GM19395 (cell line): ENCODE data around the gene HSD11B1L.
"Not testable (repeated sequence)": the region's sequence is repeated elsewhere in the genome, so short reads cannot be mapped to it uniquely, and the experiment has no call there.

Experiments
- ATAC-seq: cut with Tn5 transposase; IDR thresholded peaks from one replicate; pipeline ENCODE4 v1.9.1; 2021; ENCODE audit warnings: mild to moderate bottlenecking, moderate library complexity; ENCODE audit not compliant: unreplicated experiment

Gene HSD11B1L

GRCh38 chr19:5686647-5687359, 6.0 kb downstream of the HSD11B1L start:
- ATAC-seq = peak; percentile 52

- no peak for ATAC-seq
These were observed 6.8 kb downstream of the HSD11B1L start for GRCh38 chr19:5687360-5688198.

GRCh38 chr19:5688262-5688881, 7.5 kb downstream of the HSD11B1L start:
- not testable (repeated sequence) for ATAC-seq

DNA sequence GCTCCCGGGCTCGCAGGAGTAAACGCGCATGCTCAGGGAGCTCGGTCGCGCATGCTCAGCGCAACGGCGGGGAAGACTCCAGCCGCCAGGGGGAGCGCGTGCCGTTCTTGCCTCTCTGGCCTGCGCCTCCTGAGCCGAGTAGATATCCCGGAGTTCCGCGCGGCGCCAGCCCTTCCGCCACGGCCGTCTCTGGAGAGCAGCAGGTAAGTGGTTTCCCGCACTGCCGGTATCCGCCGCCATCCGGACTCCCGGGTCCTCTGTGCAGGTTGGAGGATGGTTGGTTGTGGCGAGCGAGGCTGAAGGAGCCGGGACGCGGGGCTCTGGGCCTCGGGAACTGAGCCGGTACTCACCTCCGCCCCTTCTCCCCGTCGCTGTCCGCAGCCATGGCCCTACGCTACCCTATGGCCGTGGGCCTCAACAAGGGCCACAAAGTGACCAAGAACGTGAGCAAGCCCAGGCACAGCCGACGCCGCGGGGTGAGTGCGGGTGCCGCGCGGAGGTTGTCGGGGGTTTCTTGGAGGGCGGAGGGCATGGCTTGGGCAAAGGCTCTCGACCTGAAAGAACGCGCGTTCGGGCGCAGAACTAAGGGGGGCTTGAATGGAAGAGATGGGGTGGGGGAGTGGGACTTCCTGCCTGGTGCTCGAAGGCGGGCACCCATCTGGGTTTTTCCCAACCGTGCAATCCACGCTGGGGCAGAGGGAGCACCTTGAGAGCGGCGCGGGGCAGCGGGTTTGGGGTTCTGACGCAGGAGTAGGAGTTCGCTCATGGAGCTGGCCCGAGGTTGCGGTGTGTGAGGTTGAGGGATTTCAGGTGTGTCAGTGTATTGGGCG, 9.5 kb downstream of the HSD11B1L start, which contains the start of gene RPL36:
Gene RPL36 (plus strand): TSS at position 171 of the 830 bp plus-strand sequence. CDS start 213 bp downstream, at position 384.
- peak; percentile 34 for ATAC-seq

- ATAC-seq = no peak
These were observed 10.4 kb downstream of the HSD11B1L start for GRCh38 chr19:5690955-5691821.

DNA sequence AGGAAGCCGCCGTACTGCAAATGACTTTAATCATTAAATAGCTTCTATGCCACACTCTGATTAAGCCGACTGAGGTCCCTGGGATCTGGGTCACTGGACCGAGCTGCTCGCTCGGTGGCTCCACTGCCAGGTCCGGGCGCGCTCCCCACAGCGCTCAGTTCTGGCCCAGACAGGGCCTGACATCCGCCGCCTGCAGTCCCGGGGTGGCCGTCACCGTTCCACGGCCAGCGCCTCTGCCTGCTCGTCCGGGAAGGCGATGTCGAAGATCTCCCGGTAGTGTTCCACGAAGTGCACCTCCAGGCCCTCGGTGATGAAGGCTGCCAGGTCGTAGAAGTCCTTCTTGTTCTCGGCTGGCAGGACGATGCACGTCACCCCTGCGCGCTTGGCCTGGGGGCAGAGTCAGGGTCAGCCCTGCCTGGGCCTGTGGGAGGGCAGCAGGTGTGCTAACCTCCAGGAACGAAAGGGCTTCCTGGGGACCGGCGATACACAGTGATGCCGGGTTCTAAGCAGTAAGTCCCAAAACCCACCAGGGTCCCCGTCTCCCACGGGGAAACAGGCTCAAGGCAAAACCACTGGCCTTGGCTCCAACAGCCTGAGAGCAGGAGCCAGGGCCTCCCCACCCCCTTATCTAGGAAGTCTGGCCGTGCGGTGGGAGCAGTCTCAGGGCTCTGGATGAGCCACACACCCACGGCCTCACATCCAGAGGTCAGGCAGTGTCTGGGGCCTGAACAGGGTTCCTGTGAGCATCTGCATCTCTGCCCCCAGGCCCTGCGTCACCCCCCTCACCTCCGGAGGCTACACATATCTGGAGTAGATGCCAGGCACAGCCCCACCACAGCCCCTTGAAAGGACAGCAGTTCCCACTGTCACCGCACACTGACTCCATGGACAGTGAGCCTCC, 11.2 kb downstream of the HSD11B1L start:
- no peak for ATAC-seq

DNA sequence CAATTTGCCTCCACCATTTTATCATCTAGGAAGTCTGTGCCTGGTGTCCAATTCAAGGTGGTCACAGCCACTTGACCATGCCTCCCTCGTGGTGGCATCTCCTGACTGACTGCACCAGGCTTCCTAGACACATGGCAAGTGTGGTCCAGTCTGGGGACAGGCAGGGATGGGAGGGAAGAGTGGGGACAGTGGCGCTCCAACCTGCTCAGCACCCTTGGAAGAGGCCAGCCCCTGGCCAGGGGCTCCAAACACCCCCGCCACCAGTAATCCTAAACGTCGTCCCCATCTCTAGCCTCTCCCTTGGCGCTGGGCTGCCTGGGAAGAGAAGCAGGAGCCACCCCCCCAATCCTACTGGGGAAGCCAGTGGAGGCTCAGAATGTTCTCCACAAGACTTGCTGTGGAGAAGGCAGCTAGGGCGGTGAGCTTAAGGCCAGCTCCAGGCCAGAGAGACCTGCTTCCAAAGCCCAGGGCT, 11.9 kb downstream of the HSD11B1L start:
- ATAC-seq = no peak

DNA sequence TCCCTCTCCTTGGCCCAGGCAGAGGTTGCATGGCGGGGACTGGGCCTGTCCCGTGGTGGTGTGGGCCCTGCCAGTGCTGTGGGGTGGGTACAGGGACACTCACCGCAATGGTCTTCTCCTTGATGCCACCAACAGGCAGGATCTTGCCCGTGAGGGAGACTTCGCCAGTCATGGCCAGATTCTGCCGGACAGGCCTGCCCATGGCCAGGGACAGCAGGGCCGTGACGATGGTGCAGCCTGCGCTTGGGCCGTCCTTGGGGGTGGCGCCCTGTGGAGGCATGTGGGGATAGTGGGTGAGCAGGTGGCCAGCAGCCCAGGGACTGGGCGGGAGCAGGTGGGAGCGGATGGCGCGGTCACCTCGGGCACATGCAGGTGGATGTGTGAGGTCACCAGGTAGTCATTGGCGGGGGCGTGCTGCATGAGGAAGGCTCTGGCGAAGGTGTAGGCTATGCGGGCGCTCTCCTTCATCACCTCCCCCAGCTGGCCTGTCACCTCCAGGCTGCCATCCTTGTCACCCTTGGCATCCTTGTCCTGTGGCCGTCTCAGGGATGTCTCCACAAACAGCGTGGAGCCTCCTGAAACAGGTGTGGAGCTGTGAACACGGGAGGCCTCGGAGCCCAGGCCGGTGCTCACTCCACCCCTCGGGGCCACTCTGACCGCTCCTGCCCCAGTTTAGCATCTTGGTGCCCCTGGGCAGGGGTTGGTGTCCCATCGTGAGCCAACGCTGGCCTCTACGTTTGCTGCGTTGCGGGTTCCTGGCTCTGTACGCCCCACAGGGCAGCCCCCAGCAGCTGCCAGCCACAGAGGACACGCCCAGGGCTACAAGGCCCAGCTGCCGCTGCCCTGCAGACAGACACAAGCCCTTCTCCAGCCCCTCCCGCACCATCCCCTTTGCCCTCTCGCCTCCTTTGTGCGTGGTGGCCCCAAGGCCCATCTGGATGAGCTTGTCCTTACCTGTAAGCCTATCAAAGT, 12.7 kb downstream of the HSD11B1L start:
- ATAC-seq = no peak

DNA sequence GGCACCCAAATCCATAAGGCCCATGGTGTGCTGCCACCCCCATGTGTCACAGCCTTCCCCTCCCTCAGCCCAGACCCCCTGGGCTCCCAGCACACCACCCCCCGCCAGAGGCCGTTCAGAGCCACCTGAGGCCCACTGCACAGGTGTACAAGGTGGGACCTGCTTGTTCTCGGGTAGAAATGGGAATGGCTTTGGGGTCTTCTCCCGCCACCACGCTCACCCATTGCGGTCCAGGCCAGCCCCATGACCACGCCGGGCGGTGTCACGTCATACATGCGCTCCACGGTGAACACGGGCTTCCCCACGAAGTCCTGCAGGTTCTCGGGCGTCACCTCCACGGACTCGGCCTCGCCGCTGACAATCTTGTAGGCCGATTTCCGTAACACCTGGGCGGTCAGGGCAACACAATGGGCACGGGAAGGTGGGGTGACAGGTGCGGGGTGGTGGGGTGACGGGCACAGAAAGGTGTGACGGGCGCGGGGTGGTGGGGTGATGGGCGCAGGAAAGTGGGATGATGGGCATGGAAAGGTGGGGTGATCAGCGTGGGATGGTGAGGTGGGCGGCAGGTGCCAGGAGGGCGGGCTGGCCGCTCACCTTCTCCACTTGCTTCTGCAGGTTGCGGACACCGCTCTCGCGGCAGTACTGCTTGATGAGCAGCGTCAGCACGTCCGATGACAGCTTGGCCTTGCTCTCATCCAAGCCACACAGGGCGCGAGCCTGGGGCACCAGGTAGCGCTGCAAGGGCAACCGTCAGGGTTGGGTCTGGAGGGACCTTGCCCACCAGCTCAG, 13.5 kb downstream of the HSD11B1L start:
- no peak for ATAC-seq

GRCh38 chr19:5694956-5695648, 14.3 kb downstream of the HSD11B1L start:
- ATAC-seq = no peak

DNA sequence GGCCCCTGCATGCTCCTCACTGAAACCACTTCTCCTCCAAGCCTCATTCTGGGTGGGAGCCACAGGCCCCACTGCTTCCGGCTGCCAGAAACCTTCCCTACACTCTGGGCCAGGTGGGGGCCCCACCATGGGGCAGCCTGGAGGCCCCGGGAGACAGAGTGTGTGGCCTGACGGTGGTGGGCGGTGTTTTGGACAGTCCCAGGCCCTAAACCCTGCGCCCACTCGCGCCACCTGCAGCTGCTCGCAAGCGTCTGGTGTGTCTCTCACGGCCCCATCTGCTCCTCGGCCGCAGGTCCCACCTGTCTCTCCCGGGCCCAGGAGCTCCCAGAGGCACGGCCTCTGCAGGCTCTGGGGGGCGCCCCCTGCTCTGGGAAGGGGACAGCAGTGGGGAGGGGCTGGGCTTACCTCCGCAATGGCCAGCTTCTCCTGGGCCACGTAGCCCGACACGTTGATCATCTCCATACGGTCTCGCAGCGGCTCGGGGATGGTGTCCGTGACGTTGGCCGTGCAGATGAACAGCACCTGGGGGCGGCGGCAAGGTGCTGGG, 14.9 kb downstream of the HSD11B1L start:
- no peak for ATAC-seq

- no peak for ATAC-seq
These were observed 15.6 kb downstream of the HSD11B1L start for GRCh38 chr19:5696196-5697021.

- no peak for ATAC-seq
These were observed 16.4 kb downstream of the HSD11B1L start for GRCh38 chr19:5697022-5697889.
